ENCODE measurements around the gene CD59. TPM values are rescaled to one million over a fixed set of nuclear protein-coding genes. Genes with fewer than 3 reads are reported as not detected.

CD59 gene
- total and polyA plus RNA-seq, 7 experiments from 2014 or later: 23.3 to 152 (median 69.6) TPM

DNA sequence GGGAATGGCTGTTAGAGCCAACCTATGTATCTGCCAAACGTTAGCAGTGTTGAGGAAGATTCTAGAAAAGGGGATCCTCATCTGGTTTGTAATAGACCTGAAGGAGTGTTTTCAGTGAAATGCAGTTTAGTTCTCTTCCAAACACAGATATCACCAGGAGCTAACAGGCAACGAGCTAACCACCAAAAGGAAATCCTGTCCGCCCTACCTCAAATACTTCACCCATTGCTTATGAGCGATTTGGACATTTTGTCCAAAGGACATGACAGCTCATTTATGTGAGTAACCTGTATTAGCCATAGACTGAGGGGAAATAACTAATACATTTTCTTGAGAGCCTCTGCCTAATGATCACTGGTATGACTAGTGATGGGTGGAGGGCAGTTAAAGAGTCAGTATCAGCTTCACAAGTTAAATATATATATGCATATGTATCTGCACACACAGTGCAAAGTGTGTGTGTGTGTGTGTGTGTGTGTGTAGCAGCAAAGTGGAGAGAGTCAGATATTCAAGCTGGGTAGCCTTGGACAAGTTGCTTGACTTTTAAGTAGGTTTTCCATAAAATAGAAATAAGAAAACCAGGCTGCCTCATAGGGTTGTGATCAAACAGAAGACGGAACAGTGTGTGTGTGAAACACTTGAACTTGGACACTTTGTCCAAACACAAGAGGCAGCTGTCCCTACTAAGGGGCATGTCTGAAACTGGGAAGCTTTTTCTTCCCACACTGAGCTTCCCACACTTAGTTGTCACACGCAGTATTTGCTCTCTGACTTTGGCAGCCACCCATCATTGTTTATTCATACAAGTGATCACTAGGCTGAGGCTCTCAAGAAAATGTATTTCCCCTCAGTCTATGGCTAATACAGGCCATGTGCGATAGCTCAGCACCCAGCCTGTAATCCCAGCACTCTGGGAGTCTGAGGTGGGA, 34.7 kb downstream of the CD59 start:
- ChIA-PET POLR2A (interaction anchor here (0.7 to 1.2 kb wide), 2 partner anchors 34 to 443 kb away, joined by 3 to 9 read pairs; partner anchors contain the start of gene CD59), CTCF (interaction anchor here (1.6 kb wide), 1 partner anchor 41 kb away, joined by 7 read pairs; no protein-coding TSS in a partner anchor)
- DNase-seq (no peak), ATAC-seq (no peak)
- Mint-ChIP-seq H3K27ac (peak overlapping the region in 8 of 9 donors; percentile 5 to 84 (median 75)), H3K27me3 (peaks cover 0 to 25% (median 0%) of the 10 kb centered on the region in 5 donors), H3K9me3 (no peaks in the 10 kb centered on the region), H3K4me1 (peaks cover 14 to 29% (median 22%) of the 10 kb centered on the region in 7 donors), H3K4me3 (peak overlapping the region; percentile 84 to 96 (median 92)), H3K36me3 (peaks cover 0 to 2% (median 0%) of the 10 kb centered on the region in 5 donors)
- intact Hi-C loops (cut with micrococcal nuclease): loop anchor here (2.0 to 10.0 kb wide), 12 partner anchors 351 to 1961 kb away; partner anchors contain the start of genes CSTF3 (in 2 of the 2), QSER1 (in 2 of the 2), ABTB2 (in 1 of the 2) and CAT (in 1 of the 2)
- peaks cover 9 to 13% of the 10 kb centered on the region in 2 donors for H3K4me1 ChIP-seq (ENCODE audit: control insufficient read depth in 2 of 2, insufficient read depth in 2 of 2, low read length in 2 of 2)
- no peaks in the 10 kb centered on the region for H3K9me3 ChIP-seq (ENCODE audit: control insufficient read depth in 2 of 3, low read length in 3 of 3)
- H3K27ac ChIP-seq (ENCODE audit: low read depth, low read length): no peak overlapping the region
- H3K27me3 ChIP-seq (ENCODE audit: control insufficient read depth in 2 of 2, insufficient read depth in 2 of 2, low read length in 2 of 2): no peaks in the 10 kb centered on the region
- peak overlapping the region; percentile 54 for H3K4me3 ChIP-seq (ENCODE audit: low read length)
- no peaks in the 10 kb centered on the region for H3K36me3 ChIP-seq (ENCODE audit: control insufficient read depth in 2 of 3, insufficient read depth in 3 of 3, low read length in 3 of 3)

DNA sequence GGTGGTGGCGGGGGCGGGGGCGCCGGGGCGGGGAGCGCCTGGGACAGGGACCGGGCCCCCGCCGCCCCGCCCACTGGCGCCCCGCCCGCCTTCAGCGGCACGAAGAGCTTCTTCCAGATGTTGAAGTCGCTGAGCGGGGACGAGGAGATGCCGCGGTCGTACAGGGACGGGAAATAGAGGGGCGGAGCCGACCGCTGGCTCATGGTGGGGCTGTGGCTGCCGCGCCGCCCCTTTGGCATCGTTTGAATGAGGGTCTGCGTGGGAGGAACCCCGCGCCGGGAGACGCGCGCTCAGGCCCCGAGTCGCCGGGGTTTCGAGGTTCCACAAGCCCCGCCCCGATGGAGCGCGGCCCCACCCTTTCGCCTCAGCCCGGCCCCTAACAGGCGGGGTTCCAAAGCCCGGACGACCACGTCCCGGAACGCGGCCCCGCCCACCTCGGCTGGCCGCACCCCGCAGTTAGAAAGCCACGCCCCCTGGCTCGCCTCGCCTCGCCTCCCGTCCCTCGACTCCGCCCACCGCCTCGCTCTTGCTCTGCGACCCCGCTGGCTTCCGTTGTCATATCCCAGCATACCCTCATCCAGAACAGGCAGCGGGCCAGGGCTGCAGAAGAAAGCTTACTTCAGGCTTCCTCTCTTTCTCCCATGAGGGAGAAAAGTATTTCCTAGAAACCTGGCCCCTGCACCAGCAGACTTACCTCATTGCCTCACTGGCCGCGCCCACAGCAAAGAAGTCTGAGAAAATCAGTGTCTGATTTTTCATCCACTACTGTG, 35.5 kb downstream of the CD59 start, which contains the start of gene C11orf91:
Gene C11orf91 (minus strand): TSS at position 325 of the 770 bp plus-strand sequence. CDS start 86 bp downstream, at position 239.
- Histone ChIP-seq H3K4me3 (ENCODE audit: low read length) (peak within 1 kb of the TSS; percentile 54), H3K27ac (ENCODE audit: low read depth, low read length) (no peak within 1 kb of the TSS), H3K36me3 (ENCODE audit: control insufficient read depth in 2 of 3, insufficient read depth in 3 of 3, low read length in 3 of 3) (no peaks in the 10 kb centered on the region), H3K27me3 (ENCODE audit: control insufficient read depth in 2 of 2, insufficient read depth in 2 of 2, low read length in 2 of 2) (no peaks in the 10 kb centered on the region), H3K4me1 (ENCODE audit: control insufficient read depth in 2 of 2, insufficient read depth in 2 of 2, low read length in 2 of 2) (peaks cover 9 to 13% of the 10 kb centered on the region in 2 donors), H3K9me3 (ENCODE audit: control insufficient read depth in 2 of 3, low read length in 3 of 3) (no peaks in the 10 kb centered on the region)
- CTCF ChIA-PET: interaction anchor here (1.6 kb wide), 1 partner anchor 42 kb away, joined by 7 read pairs; no protein-coding TSS in a partner anchor
- DNase-seq: peak; percentile 88 to 98 (median 95)
- peak within 1 kb of the TSS; percentile 61 to 84 (median 76) for H3K27ac Mint-ChIP-seq
- peaks cover 0 to 31% (median 5%) of the 10 kb centered on the region in 5 donors for H3K27me3 Mint-ChIP-seq
- ATAC-seq: peak; percentile 99
- H3K4me3 Mint-ChIP-seq: peak within 1 kb of the TSS; percentile 84 to 96 (median 92)
- POLR2A ChIA-PET: interaction anchor here (0.7 to 1.2 kb wide), 2 partner anchors 35 to 36 kb away, joined by 3 to 9 read pairs; partner anchors contain the start of gene CD59
- H3K4me1 Mint-ChIP-seq: peaks cover 14 to 27% (median 24%) of the 10 kb centered on the region in 7 donors
- no peaks in the 10 kb centered on the region for H3K9me3 Mint-ChIP-seq
- H3K36me3 Mint-ChIP-seq: no peaks in the 10 kb centered on the region
- intact Hi-C loops (cut with micrococcal nuclease): loop anchor here (1.0 to 10.0 kb wide), 18 partner anchors 36 to 1962 kb away; partner anchors contain the start of genes CAT (in 2 of the 2), CD59 (in 2 of the 2), CSTF3 (in 2 of the 2) and EIF3M (in 2 of the 2)

GRCh38 chr11:33700063-33700501, 36.1 kb downstream of the CD59 start:
- no peaks in the 10 kb centered on the region for H3K36me3 Mint-ChIP-seq
- H3K4me1 Mint-ChIP-seq: peaks cover 14 to 27% (median 22%) of the 10 kb centered on the region in 7 donors
- H3K4me3 ChIP-seq (ENCODE audit: low read length): peak overlapping the region; percentile 54
- H3K27me3 ChIP-seq (ENCODE audit: control insufficient read depth in 2 of 2, insufficient read depth in 2 of 2, low read length in 2 of 2): no peaks in the 10 kb centered on the region
- peak overlapping the region; percentile 67 to 93 (median 84) for H3K4me3 Mint-ChIP-seq
- peak overlapping the region in 7 of 9 donors; percentile 24 to 76 (median 71) for H3K27ac Mint-ChIP-seq
- peaks cover 9 to 13% of the 10 kb centered on the region in 2 donors for H3K4me1 ChIP-seq (ENCODE audit: control insufficient read depth in 2 of 2, insufficient read depth in 2 of 2, low read length in 2 of 2)
- CTCF ChIA-PET: no interaction called here
- no peaks in the 10 kb centered on the region for H3K36me3 ChIP-seq (ENCODE audit: control insufficient read depth in 2 of 3, insufficient read depth in 3 of 3, low read length in 3 of 3)
- no peaks in the 10 kb centered on the region for H3K9me3 ChIP-seq (ENCODE audit: control insufficient read depth in 2 of 3, low read length in 3 of 3)
- H3K9me3 Mint-ChIP-seq: no peaks in the 10 kb centered on the region
- no peak overlapping the region for H3K27ac ChIP-seq (ENCODE audit: low read depth, low read length)
- DNase-seq (peak in 5 of 9 donors; percentile 4 to 14 (median 5)), ATAC-seq (no peak)
- peaks cover 0 to 31% (median 5%) of the 10 kb centered on the region in 5 donors for H3K27me3 Mint-ChIP-seq
- intact Hi-C loops (cut with micrococcal nuclease): loop anchor here (1.0 to 10.0 kb wide), 18 partner anchors 36 to 1963 kb away; partner anchors contain the start of genes CAT (in 2 of the 2), CD59 (in 2 of the 2), CSTF3 (in 2 of the 2) and EIF3M (in 2 of the 2)
- POLR2A ChIA-PET: interaction anchor here (0.7 kb wide), 1 partner anchor 37 kb away, joined by 3 read pairs; no protein-coding TSS in a partner anchor

- Mint-ChIP-seq H3K9me3 (no peaks in the 10 kb centered on the region), H3K4me3 (peak overlapping the region; percentile 67 to 93 (median 82)), H3K4me1 (peaks cover 14 to 27% (median 22%) of the 10 kb centered on the region in 7 donors), H3K27me3 (peaks cover 0 to 31% (median 5%) of the 10 kb centered on the region in 5 donors), H3K27ac (peak overlapping the region in 7 of 9 donors; percentile 24 to 76 (median 71)), H3K36me3 (no peaks in the 10 kb centered on the region)
- Histone ChIP-seq H3K4me1 (ENCODE audit: control insufficient read depth in 2 of 2, insufficient read depth in 2 of 2, low read length in 2 of 2) (peaks cover 9 to 13% of the 10 kb centered on the region in 2 donors), H3K27ac (ENCODE audit: low read depth, low read length) (no peak overlapping the region), H3K27me3 (ENCODE audit: control insufficient read depth in 2 of 2, insufficient read depth in 2 of 2, low read length in 2 of 2) (no peaks in the 10 kb centered on the region), H3K9me3 (ENCODE audit: control insufficient read depth in 2 of 3, low read length in 3 of 3) (no peaks in the 10 kb centered on the region), H3K36me3 (ENCODE audit: control insufficient read depth in 2 of 3, insufficient read depth in 3 of 3, low read length in 3 of 3) (no peaks in the 10 kb centered on the region), H3K4me3 (ENCODE audit: low read length) (peak overlapping the region; percentile 54)
- CTCF ChIA-PET: interaction anchor here (0.5 kb wide), 1 partner anchor 399 kb away, joined by 3 read pairs; no protein-coding TSS in a partner anchor
- intact Hi-C loops (cut with micrococcal nuclease): loop anchor here (1.0 to 10.0 kb wide), 18 partner anchors 37 to 1963 kb away; partner anchors contain the start of genes CAT (in 2 of the 2), CD59 (in 2 of the 2), CSTF3 (in 2 of the 2) and EIF3M (in 2 of the 2)
- DNase-seq (no peak), ATAC-seq (no peak)
- POLR2A ChIA-PET: no interaction called here
Observed at GRCh38 chr11:33699515-33700062, 36.6 kb downstream of the CD59 start.

DNA sequence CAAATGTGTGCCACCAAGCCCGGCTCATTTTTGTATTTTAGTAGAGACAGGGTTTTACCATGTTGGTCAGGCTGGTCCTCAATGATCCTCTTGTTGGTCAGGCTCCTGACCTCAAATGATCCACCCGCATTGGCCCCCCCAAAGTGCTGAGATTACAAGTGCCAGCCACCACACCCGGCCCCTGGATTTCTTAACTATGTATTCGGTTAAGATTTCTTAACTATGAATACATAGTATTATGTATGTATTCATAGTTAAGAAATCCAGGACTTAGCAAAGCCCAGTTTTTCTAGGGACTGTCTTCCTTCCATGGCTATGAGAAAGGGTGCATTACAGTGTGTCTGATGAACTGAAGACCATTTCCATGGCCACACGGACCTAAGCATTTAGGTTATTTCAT, 37.3 kb downstream of the CD59 start:
- POLR2A ChIA-PET: no interaction called here
- intact Hi-C loops (cut with micrococcal nuclease): no loop called here
- no peak overlapping the region for H3K27ac Mint-ChIP-seq

More for the DNA sequence above, 37.3 kb downstream of the CD59 start:
- Mint-ChIP-seq H3K4me3 (peak overlapping the region in 4 of 10 donors; percentile 16 to 89 (median 86)), H3K36me3 (no peaks in the 10 kb centered on the region), H3K4me1 (peaks cover 14 to 27% (median 22%) of the 10 kb centered on the region in 7 donors), H3K9me3 (no peaks in the 10 kb centered on the region), H3K27me3 (peaks cover 0 to 31% (median 5%) of the 10 kb centered on the region in 5 donors)
- Histone ChIP-seq H3K4me1 (ENCODE audit: control insufficient read depth in 2 of 2, insufficient read depth in 2 of 2, low read length in 2 of 2) (peaks cover 9 to 13% of the 10 kb centered on the region in 2 donors), H3K9me3 (ENCODE audit: control insufficient read depth in 2 of 3, low read length in 3 of 3) (no peaks in the 10 kb centered on the region), H3K36me3 (ENCODE audit: control insufficient read depth in 2 of 3, insufficient read depth in 3 of 3, low read length in 3 of 3) (no peaks in the 10 kb centered on the region), H3K4me3 (ENCODE audit: low read length) (no peak overlapping the region), H3K27me3 (ENCODE audit: control insufficient read depth in 2 of 2, insufficient read depth in 2 of 2, low read length in 2 of 2) (no peaks in the 10 kb centered on the region), H3K27ac (ENCODE audit: low read depth, low read length) (no peak overlapping the region)
- no peak for DNase-seq
- ATAC-seq: no peak
- CTCF ChIA-PET: no interaction called here
